ENCODE measurements around the gene ABCC9.

GRCh38 chr12:21814327-21814726, 126.9 kb downstream of the ABCC9 start:
- no peak for TF ChIP-seq CTCF (IDR thresholded peaks at IDR 0.05)
- no peak for TF ChIP-seq POLR2A (IDR thresholded peaks at IDR 0.05)

All from Peyer's patch (tissue), 4 donors.